RWPE1 (cell line): ENCODE data around the gene MPND.

Source experiments
- CTCF ChIA-PET: fragments of 350-600 bp; sonication (Branson Sonifier 250); formaldehyde crosslinking; extraction: SDS; loops from one replicate; lab custom pipeline; 2021; lab: Yijun Ruan, JAX
- POLR2A ChIA-PET: fragments of 400-600 bp; formaldehyde crosslinking; extraction: SDS; loops from one replicate; lab custom pipeline; 2020; ENCODE audit warnings: antibody characterized with exemption; ENCODE audit not compliant: low non-redundant PET; lab: Yijun Ruan, JAX
- DNase-seq: peaks from one replicate; pipeline ENCODE4 v3.0.0; 2012; ENCODE audit warnings: low spot score
- H3K27ac ChIP-seq: fragments of 450-650 bp; 2 replicates; pipeline ENCODE4 v1.5.1; 2017
- TF ChIP-seq, protein P1 (sequence below): fragments of 450-650 bp; conservative IDR thresholded peaks from 2 replicates; pipeline ENCODE4 v1.5.1; 2017; ENCODE audit warnings: low read depth, mild to moderate bottlenecking

Gene MPND

DNA sequence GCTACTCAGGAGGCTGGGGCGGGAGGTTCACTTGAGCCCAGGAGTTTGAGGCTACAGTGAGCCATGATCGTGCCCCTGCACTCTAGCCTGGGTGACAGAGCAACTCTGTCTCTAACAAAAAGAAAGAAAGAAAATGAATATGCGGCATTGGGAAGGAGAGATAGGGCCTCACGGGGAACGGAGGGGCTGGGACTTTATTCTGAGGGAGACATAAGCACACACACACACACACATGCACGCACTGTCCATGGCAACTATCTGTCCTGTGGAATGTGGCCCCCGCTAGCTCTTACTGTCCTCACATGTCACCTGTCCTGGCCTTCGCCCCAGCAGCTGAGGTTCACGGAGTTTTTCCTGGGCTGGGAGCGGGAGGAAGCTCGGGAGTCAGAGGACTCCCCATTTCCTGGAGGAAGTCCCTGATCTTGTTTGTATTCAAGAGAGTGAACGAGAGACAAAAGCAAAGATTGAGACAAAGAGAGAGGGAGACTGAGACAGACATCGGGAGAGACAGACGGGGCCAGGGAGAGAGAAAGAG lies 5.4 kb upstream of the MPND start:
- CTCF ChIA-PET = interaction anchor here (0.6 to 1.3 kb wide), 2 partner anchors 71 to 298 kb away, joined by 3 to 12 read pairs; no protein-coding TSS in a partner anchor

DNA sequence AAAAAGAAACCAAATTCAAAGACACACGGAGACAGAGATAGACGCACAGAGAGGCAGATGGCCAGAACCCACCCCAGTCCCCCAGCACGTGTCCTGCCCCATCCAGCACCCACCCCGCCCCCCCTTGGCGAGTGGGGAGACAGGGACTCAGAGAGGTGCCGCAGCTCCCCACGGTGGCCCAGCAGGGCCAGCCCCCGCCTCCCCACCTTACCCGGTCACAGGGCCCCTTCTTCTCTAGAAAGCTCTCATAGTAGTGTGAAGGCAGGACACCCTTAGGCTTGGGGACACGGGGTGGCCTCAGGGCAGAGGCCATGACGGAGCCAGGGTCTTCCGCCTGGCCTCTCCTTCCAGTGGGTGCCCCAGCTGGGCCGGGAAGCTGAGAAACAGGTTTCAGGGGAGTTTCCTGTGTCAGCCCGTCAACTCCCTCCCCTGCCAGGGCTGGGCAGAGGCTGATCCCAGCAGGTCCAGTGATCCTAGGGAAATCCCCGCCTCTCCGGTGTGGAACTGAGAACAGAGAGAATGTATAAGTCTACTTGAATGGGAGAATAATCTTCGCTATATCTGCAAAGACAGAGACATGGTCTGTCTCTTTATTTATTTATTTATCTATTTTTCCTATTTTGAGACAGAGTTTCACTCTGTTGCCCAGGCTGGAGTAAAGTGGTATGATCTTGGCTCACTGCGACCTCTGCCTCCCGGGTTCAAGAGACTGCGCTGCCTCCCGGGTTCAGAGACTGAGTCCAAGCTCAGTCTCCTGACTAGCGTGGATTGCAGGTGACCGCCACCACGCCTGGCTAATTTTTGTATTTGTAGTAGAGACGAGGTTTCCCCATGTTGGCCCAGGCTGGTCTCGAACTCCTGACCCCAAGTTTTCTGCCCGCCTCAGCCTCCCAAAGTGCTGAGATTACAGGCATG lies 4.7 kb upstream of the MPND start, which contains the start of gene STAP2:
Gene STAP2, minus strand, starts transcription at position 387 of the 915 bp plus-strand sequence. Its CDS starts 74 bp downstream, at position 313.
- peak within 1 kb of the TSS; percentile 82 for H3K27ac ChIP-seq
- DNase-seq = peak; percentile 78
- TF ChIP-seq, protein P1, sequence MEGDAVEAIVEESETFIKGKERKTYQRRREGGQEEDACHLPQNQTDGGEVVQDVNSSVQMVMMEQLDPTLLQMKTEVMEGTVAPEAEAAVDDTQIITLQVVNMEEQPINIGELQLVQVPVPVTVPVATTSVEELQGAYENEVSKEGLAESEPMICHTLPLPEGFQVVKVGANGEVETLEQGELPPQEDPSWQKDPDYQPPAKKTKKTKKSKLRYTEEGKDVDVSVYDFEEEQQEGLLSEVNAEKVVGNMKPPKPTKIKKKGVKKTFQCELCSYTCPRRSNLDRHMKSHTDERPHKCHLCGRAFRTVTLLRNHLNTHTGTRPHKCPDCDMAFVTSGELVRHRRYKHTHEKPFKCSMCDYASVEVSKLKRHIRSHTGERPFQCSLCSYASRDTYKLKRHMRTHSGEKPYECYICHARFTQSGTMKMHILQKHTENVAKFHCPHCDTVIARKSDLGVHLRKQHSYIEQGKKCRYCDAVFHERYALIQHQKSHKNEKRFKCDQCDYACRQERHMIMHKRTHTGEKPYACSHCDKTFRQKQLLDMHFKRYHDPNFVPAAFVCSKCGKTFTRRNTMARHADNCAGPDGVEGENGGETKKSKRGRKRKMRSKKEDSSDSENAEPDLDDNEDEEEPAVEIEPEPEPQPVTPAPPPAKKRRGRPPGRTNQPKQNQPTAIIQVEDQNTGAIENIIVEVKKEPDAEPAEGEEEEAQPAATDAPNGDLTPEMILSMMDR = no peak
- ChIA-PET CTCF (interaction anchor here (0.6 to 1.3 kb wide), 2 partner anchors 71 to 298 kb away, joined by 3 to 12 read pairs; no protein-coding TSS in a partner anchor), POLR2A (interaction anchor here (0.6 kb wide), 1 partner anchor 28 kb away, joined by 4 read pairs; no protein-coding TSS in a partner anchor)

More for the DNA sequence above, 5.4 kb upstream of the MPND start:
- TF ChIP-seq, protein P1 = no peak
- DNase-seq = no peak
- POLR2A ChIA-PET = no interaction called here
- H3K27ac ChIP-seq = peak overlapping the region; percentile 82

DNA sequence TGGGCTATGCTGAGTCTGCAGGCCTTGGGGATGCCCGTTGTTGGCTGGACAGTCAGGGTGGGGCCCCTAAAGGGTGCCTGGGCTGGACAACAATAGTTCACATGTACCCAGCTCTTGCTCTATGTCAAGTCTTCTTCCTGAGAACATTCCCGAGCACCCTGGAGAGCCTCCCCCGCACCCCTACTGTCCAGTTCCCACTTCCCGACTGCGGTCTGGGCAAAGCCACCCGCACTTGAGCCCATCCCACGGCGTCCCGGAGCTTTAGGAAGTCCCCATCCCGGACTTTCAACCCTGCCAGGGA lies 1.1 kb upstream of the MPND start:
- POLR2A ChIA-PET = interaction anchor here (0.6 to 1.2 kb wide), 3 partner anchors 12 to 37 kb away, joined by 3 to 5 read pairs (median 4); no protein-coding TSS in a partner anchor
- DNase-seq = no peak
- peak overlapping the region; percentile 91 for H3K27ac ChIP-seq
- TF ChIP-seq, protein P1 = no peak
- CTCF ChIA-PET = interaction anchor here (0.6 to 2.3 kb wide), 5 partner anchors 10 to 789 kb away, joined by 3 to 7 read pairs (median 4); partner anchors contain the start of gene YJU2

DNA sequence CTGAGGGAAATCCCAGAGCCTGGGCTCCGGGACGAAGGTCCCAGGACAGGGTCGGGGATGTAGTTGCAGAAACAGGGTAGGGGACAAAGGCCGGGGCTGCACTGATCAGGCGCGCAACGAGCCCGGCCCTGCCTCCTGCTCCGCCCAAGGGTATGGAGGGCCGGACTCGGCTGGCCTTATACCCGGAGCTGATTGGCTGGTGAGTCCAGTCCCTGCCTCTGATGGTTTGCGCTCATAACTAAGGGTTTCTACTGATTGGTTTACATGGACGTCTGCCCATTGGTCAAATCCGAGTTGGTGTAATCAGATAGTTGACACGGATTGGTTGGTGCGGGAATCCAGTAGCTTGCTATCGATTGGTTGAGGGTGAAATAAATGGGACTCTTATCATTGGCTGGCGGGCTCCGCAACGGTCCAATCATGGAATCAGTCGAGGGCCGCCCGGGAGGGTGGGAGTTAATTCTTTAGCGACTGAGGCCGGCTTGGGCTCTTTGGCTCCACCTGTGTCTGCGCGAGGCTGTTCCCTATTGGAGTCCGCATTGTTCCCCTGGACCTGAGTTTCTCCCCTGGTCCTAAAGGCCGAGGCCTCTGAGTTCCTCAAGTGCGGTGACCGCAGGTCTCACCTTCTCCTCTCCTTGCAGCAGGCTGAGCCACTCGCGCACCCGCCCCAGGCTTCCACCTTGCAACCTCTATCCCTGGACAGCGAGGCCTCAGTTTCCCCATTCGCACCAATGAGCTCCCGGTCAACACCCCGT lies 570 bp upstream of the MPND start:
- ChIA-PET POLR2A (interaction anchor here (0.6 to 1.2 kb wide), 4 partner anchors 11 to 110 kb away, joined by 3 to 5 read pairs (median 4); no protein-coding TSS in a partner anchor), CTCF (interaction anchor here (0.6 to 2.3 kb wide), 7 partner anchors 10 to 789 kb away, joined by 3 to 7 read pairs (median 3); partner anchors contain the start of gene YJU2)
- TF ChIP-seq, protein P1 = no peak
- peak overlapping the region; percentile 91 for H3K27ac ChIP-seq
- peak; percentile 99 for DNase-seq

DNA sequence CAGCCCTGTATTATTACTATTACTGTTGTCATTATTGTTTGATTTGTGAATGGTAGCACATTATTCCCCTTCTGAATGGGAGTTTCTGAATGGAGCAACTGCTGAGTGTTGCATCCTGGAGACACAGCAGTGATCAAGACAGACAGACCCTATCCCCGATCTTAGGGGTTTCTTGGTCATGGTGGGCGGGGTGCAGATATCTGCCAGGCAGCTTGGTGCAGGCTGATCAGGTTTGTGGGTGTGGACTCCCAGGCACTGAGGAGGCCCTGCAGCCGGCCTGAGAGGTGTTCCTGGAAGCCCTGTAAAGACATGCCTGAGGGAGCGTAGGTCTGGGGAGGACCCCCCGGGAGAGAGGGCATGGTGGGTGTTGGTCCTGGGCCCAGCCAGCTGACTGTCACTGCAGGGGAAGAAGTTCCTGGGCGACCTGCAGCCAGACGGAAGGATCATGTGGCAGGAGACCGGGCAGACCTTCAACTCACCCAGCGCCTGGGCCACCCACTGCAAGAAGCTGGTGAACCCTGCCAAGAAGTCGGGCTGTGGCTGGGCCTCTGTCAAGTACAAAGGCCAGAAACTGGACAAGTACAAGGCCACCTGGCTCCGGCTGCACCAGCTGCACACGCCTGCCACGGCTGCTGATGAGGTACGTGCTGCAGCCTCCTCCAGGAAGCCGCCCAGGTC lies 2.1 kb downstream of the MPND start:
- H3K27ac ChIP-seq = 0 out of 2 replicates have a peak overlapping the region, but pooled peaks have one; percentile 9
- TF ChIP-seq, protein P1 = no peak
- ChIA-PET POLR2A (no interaction called here), CTCF (no interaction called here)
- no peak for DNase-seq
